Upper lobe of left lung (tissue), 6 donors: ENCODE measurements around the gene IFNG-AS1. TPM values are rescaled to one million over a fixed set of nuclear protein-coding genes. Genes with fewer than 3 reads are reported as not detected.

Experiments
- ATAC-seq, 2 donors: fragments of 200-7000 bp; cut with Tn5 transposase; one replicate each; pipeline ENCODE4 v1.9.1; 2022; ENCODE audit warnings: mild to moderate bottlenecking in 2 of 2, moderate library complexity in 2 of 2; ENCODE audit not compliant: low FRiP score in 2 of 2
- DNase-seq, 2 donors: peaks; one replicate each; pipeline ENCODE4 v3.0.0-alpha.2; 2019 to 2020
- H3K27ac ChIP-seq, 4 donors: fragments of 200-600 bp; sonication (generic); one replicate each; pipeline ENCODE4 v1.5.1; 2016 to 2019
- H3K27me3 ChIP-seq, 4 donors: fragments of 200-600 bp; sonication (generic); one replicate each; pipeline ENCODE4 v1.5.1; 2017 to 2019
- H3K36me3 ChIP-seq, 4 donors: fragments of 200-600 bp; sonication (generic); one replicate each; pipeline ENCODE4 v1.5.1; 2016 to 2019
- H3K4me1 ChIP-seq, 4 donors: fragments of 200-600 bp; sonication (generic); one replicate each; pipeline ENCODE4 v1.5.1; 2018 to 2019
- H3K4me3 ChIP-seq, 4 donors: fragments of 200-600 bp; sonication (generic); one replicate each; pipeline ENCODE4 v1.5.1; 2017 to 2019; ENCODE audit warnings: mild to moderate bottlenecking in 2 of 4, moderate library complexity in 1 of 4
- H3K9me3 ChIP-seq, 4 donors: fragments of 200-600 bp; sonication (generic); one replicate each; pipeline ENCODE4 v1.5.1; 2018 to 2019
- EP300 ChIP-seq, 4 donors: sonication (generic); formaldehyde crosslinking; IDR thresholded peaks; one replicate each; pipeline ENCODE4 v1.5.1; 2017; ENCODE audit warnings: antibody characterized with exemption in 4 of 4, control low read depth in 2 of 4
- POLR2A ChIP-seq, 4 donors: fragments of 450-650 bp; IDR thresholded peaks; one replicate each; pipeline ENCODE4 v1.5.1; 2016 to 2017; ENCODE audit warnings: antibody characterized with exemption in 4 of 4, mild to moderate bottlenecking in 2 of 4
- POLR2AphosphoS5 ChIP-seq, 2 donors: sonication (generic); formaldehyde crosslinking; IDR thresholded peaks; one replicate each; pipeline ENCODE4 v1.5.1; 2017; ENCODE audit warnings: antibody characterized with exemption in 2 of 2
- WGBS, 2 donors: methylation state at CpG; one replicate each; pipeline ENCODE4 v1.1.5; 2017 to 2018; 5-methylcytosine and 5-hydroxymethylcytosine counted together
- total RNA-seq, 6 donors: library from RNA; depleted of rRNA in 4 of 6; stranded (reverse); fragments of >200 nt in 4 of 6; gene quantifications; one replicate each; pipeline versions ENCODE4 v1.1.0 to v1.2.1, GENCODE V29; 2016 to 2021
- TF ChIP-seq, protein P1 (sequence below), 6 experiments: fragments of 450-650 bp in 4 of 6; fragments of 200-600 bp in 2 of 6; sonication (generic) in 2 of 6; IDR thresholded peaks; one replicate each; pipeline ENCODE4 v1.5.1; 2016 to 2019; ENCODE audit warnings: antibody characterized with exemption in 6 of 6
- donor health status: DM: no; HTN: no; CAD: no; lungs with moderate emphysema.
- donor health status: DM: no; HTN: yes; CAD: no; lungs with severe emphysema.

The IFNG-AS1 gene
- total RNA-seq, 6 donors from 2014 or later = 0.17 to 5.2 (median 1.7) TPM; not detected in 2

DNA sequence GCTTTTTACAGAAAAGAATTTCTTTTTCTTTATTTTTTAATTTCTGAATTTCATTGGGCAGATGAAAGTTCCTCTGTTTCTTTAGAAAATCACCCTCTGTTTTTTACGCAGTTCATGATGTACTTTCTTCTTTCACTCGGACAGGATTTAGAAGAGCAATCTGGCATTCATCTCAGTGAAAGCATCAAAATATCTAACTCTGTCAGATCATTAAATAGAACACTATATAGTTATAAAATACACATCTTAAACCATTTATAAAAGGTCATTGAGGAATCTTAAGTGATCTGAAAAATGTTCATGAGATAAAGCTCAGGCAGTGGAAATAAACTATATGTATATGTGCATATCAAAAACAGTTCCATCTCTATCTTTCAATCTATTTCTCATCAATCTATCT, 3.9 kb downstream of the IFNG-AS1 start:
- no peak for DNase-seq
- Histone ChIP-seq H3K4me1 (no peaks in the 10 kb centered on the region), H3K27me3 (no peaks in the 10 kb centered on the region), H3K36me3 (no peaks in the 10 kb centered on the region), H3K4me3 (no peak overlapping the region), H3K9me3 (no peaks in the 10 kb centered on the region), H3K27ac (no peak overlapping the region)
- no peak for ATAC-seq
- TF ChIP-seq POLR2AphosphoS5 (IDR thresholded peaks at IDR 0.05) = no peak
- TF ChIP-seq POLR2A (IDR thresholded peaks at IDR 0.05) = no peak
- TF ChIP-seq, protein P1, sequence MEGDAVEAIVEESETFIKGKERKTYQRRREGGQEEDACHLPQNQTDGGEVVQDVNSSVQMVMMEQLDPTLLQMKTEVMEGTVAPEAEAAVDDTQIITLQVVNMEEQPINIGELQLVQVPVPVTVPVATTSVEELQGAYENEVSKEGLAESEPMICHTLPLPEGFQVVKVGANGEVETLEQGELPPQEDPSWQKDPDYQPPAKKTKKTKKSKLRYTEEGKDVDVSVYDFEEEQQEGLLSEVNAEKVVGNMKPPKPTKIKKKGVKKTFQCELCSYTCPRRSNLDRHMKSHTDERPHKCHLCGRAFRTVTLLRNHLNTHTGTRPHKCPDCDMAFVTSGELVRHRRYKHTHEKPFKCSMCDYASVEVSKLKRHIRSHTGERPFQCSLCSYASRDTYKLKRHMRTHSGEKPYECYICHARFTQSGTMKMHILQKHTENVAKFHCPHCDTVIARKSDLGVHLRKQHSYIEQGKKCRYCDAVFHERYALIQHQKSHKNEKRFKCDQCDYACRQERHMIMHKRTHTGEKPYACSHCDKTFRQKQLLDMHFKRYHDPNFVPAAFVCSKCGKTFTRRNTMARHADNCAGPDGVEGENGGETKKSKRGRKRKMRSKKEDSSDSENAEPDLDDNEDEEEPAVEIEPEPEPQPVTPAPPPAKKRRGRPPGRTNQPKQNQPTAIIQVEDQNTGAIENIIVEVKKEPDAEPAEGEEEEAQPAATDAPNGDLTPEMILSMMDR (IDR thresholded peaks at IDR 0.05) = no peak
- no peak for TF ChIP-seq EP300 (IDR thresholded peaks at IDR 0.05)
- WGBS, 2 donors = 74 to 79% methylated on average over 2 of the region's 2 CpGs

GRCh38 chr12:67994046-67994445, 4.8 kb downstream of the IFNG-AS1 start:
- DNase-seq (no peak), ATAC-seq (no peak)
- H3K36me3 ChIP-seq = no peaks in the 10 kb centered on the region
- TF ChIP-seq, protein P1 (IDR thresholded peaks at IDR 0.05) = no peak
- TF ChIP-seq POLR2AphosphoS5 (IDR thresholded peaks at IDR 0.05) (no peak), POLR2A (IDR thresholded peaks at IDR 0.05) (no peak), EP300 (IDR thresholded peaks at IDR 0.05) (no peak)
- no peak overlapping the region for H3K27ac ChIP-seq
- no peaks in the 10 kb centered on the region for H3K27me3 ChIP-seq
- no peak overlapping the region for H3K4me3 ChIP-seq
- WGBS, 2 donors = 94 to 97% methylated on average over 3 of the region's 3 CpGs
- no peaks in the 10 kb centered on the region for H3K4me1 ChIP-seq
- H3K9me3 ChIP-seq = no peaks in the 10 kb centered on the region

DNA sequence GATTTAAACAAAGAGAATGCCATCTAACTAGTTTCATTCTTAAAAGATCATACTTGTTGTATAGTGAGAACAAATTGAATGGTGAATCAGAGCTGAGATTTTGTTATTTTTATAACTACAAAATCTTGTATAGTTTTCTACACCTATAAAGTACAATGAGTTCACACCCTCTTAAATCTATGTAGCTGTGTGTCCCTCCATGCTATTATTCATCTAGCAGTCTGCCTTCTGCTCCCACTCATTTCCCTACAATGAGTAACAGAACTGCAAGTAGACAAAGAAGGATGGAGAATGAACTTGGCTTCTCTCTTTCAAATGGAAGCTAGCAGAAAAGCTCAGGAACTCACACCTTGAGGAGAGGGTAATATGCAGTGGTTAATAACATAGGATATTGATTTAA, 7.1 kb downstream of the IFNG-AS1 start:
- H3K36me3 ChIP-seq = no peaks in the 10 kb centered on the region
- DNase-seq (no peak), ATAC-seq (no peak)
- TF ChIP-seq POLR2A (IDR thresholded peaks at IDR 0.05) = no peak
- TF ChIP-seq POLR2AphosphoS5 (IDR thresholded peaks at IDR 0.05) = no peak
- TF ChIP-seq EP300 (IDR thresholded peaks at IDR 0.05) = no peak
- TF ChIP-seq, protein P1 (IDR thresholded peaks at IDR 0.05) = no peak
- H3K9me3 ChIP-seq = no peaks in the 10 kb centered on the region
- no peak overlapping the region for H3K27ac ChIP-seq
- H3K4me1 ChIP-seq = no peaks in the 10 kb centered on the region
- no peaks in the 10 kb centered on the region for H3K27me3 ChIP-seq
- no peak overlapping the region for H3K4me3 ChIP-seq

GRCh38 chr12:67998379-67998778, 9.1 kb downstream of the IFNG-AS1 start:
- Histone ChIP-seq H3K27ac (no peak overlapping the region), H3K36me3 (no peaks in the 10 kb centered on the region), H3K9me3 (no peaks in the 10 kb centered on the region), H3K4me3 (no peak overlapping the region), H3K4me1 (no peaks in the 10 kb centered on the region), H3K27me3 (no peaks in the 10 kb centered on the region)
- ATAC-seq (no peak), DNase-seq (no peak)
- TF ChIP-seq POLR2A (IDR thresholded peaks at IDR 0.05) (no peak), POLR2AphosphoS5 (IDR thresholded peaks at IDR 0.05) (no peak), EP300 (IDR thresholded peaks at IDR 0.05) (no peak)
- TF ChIP-seq, protein P1 (IDR thresholded peaks at IDR 0.05) = no peak

GRCh38 chr12:67999244-67999643, 10.0 kb downstream of the IFNG-AS1 start:
- no peak for TF ChIP-seq EP300 (IDR thresholded peaks at IDR 0.05)
- no peak for TF ChIP-seq POLR2AphosphoS5 (IDR thresholded peaks at IDR 0.05)
- no peak for TF ChIP-seq POLR2A (IDR thresholded peaks at IDR 0.05)
- TF ChIP-seq, protein P1 (IDR thresholded peaks at IDR 0.05) = no peak
- Histone ChIP-seq H3K27ac (no peak overlapping the region), H3K27me3 (no peaks in the 10 kb centered on the region), H3K4me3 (no peak overlapping the region), H3K9me3 (no peaks in the 10 kb centered on the region), H3K36me3 (no peaks in the 10 kb centered on the region), H3K4me1 (no peaks in the 10 kb centered on the region)
- DNase-seq (no peak), ATAC-seq (no peak)
